Right lobe of liver (tissue), 6 donors: ENCODE data around the gene REPS1. TPM values are rescaled to one million over a fixed set of nuclear protein-coding genes. Genes with fewer than 3 reads are reported as not detected.
A peak's percentile ranks its signal among the peaks of the same experiment; 100 is the strongest.

ENCODE experiments used
- ATAC-seq, 4 donors: fragments of 200-7000 bp; cut with Tn5 transposase; one replicate each; pipeline ENCODE4 v1.9.1; 2020; ENCODE audit warnings: mild to moderate bottlenecking in 4 of 4, moderate library complexity in 4 of 4
- DNase-seq, 3 donors: peaks; one replicate each; pipeline ENCODE4 v3.0.0-alpha.2; 2020
- H3K27ac ChIP-seq, 3 donors: fragments of 200-600 bp; one replicate each; pipeline ENCODE4 v1.8.0; 2022
- H3K27me3 ChIP-seq, 2 donors: fragments of 200-600 bp; one replicate each; pipeline ENCODE4 v1.8.0; 2022
- H3K36me3 ChIP-seq, 4 donors: fragments of 200-600 bp; sonication (generic) in 1 of 4; one replicate each; pipeline versions ENCODE4 v1.5.1 to v1.8.0; 2017 to 2022; ENCODE audit warnings: control low read depth in 1 of 4
- H3K4me1 ChIP-seq, 4 donors: fragments of 200-600 bp; sonication (generic) in 1 of 4; one replicate each; pipeline versions ENCODE4 v1.5.1 to v1.8.0; 2017 to 2022; ENCODE audit warnings: control low read depth in 1 of 4
- H3K4me3 ChIP-seq, 3 donors: fragments of 200-600 bp; one replicate each; pipeline ENCODE4 v1.8.0; 2022
- H3K9me3 ChIP-seq, 4 donors: fragments of 200-600 bp; sonication (generic) in 1 of 4; one replicate each; pipeline versions ENCODE4 v1.5.1 to v1.8.0; 2017 to 2022; ENCODE audit warnings: control low read depth in 1 of 4
- POLR2A ChIP-seq: fragments of 450-650 bp; IDR thresholded peaks from one replicate; pipeline ENCODE4 v1.6.1; 2017; ENCODE audit warnings: antibody characterized with exemption, mild to moderate bottlenecking
- WGBS: methylation state at CpG from one replicate; pipeline ENCODE4 v1.1.6; 2018; ENCODE audit warnings: low coverage, low lambda C conversion rate; ENCODE audit not compliant: insufficient coverage; ENCODE audit errors: missing lambda C conversion rate; 5-methylcytosine and 5-hydroxymethylcytosine counted together
- intact Hi-C, 2 donors: fragments of 100-400 bp; cut with DNase I; formaldehyde crosslinking; loops; one replicate each; pipeline versions ENCODE4 v1.11.2 to v1.14.1; 2022
- total RNA-seq, 6 experiments: library from RNA; depleted of rRNA in 2 of 6; stranded (reverse); fragments of >200 nt in 2 of 6; fragmentation: NEBNext Ultra II Directional in 3 of 6; extraction: Animal tissue kit (Norgen Biotek cat#: 25700) in 3 of 6; gene quantifications; one replicate each; pipeline versions ENCODE4 v1.1.0 to v1.2.4, GENCODE V29; 2016 to 2023
- TF ChIP-seq, protein P1 (sequence below), 4 donors: fragments of 200-600 bp in 3 of 4; fragments of 450-650 bp in 1 of 4; IDR thresholded peaks; one replicate each; pipeline versions ENCODE4 v1.5.1 to v1.8.0; 2016 to 2022; ENCODE audit warnings: antibody characterized with exemption in 4 of 4, mild to moderate bottlenecking in 2 of 4
- donor health status: DM: no; HTN: yes; CAD: no.
- donor health status: DM: no; HTN: no; CAD: no.
- donor health status: DM: no; HTN: no; CAD: no.
- donor health status: DM: no; HTN: yes; CAD: no.
- donor health status: DM: no; HTN: yes; CAD: no.

The REPS1 gene
- total RNA-seq, 6 experiments from 2014 or later: 17.0 to 68.0 (median 34.0) TPM

DNA sequence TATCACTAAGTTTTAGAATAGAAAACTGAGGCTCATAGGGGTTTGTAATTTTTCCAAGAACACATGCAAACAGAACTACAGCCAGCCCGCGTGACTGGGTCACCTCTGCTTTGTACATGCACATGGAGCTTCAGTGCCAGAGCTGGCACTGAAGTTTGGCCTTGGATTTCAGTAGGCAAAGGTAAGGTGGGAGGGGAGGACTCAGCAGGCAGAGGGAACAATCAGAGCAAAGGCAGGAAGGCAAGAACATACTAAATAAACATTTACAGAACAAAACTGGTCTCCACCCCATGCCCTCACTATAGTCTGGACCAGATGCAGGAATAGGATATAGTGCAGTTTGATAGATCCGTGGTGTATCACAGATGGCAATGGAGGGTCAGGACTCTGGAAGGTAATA, 26.9 kb upstream of the REPS1 start:
- Histone ChIP-seq H3K4me1 (peaks cover 0 to 73% (median 28%) of the 10 kb centered on the region in 4 donors), H3K9me3 (no peaks in the 10 kb centered on the region), H3K27me3 (no peaks in the 10 kb centered on the region), H3K4me3 (no peak overlapping the region), H3K27ac (peak overlapping the region in 2 of 3 donors; percentile 77 to 80), H3K36me3 (no peaks in the 10 kb centered on the region)
- TF ChIP-seq, protein P1, sequence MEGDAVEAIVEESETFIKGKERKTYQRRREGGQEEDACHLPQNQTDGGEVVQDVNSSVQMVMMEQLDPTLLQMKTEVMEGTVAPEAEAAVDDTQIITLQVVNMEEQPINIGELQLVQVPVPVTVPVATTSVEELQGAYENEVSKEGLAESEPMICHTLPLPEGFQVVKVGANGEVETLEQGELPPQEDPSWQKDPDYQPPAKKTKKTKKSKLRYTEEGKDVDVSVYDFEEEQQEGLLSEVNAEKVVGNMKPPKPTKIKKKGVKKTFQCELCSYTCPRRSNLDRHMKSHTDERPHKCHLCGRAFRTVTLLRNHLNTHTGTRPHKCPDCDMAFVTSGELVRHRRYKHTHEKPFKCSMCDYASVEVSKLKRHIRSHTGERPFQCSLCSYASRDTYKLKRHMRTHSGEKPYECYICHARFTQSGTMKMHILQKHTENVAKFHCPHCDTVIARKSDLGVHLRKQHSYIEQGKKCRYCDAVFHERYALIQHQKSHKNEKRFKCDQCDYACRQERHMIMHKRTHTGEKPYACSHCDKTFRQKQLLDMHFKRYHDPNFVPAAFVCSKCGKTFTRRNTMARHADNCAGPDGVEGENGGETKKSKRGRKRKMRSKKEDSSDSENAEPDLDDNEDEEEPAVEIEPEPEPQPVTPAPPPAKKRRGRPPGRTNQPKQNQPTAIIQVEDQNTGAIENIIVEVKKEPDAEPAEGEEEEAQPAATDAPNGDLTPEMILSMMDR (IDR thresholded peaks at IDR 0.05): no peak
- TF ChIP-seq POLR2A: no peak
- DNase-seq (peak; percentile 69 to 93 (median 90)), ATAC-seq (peak; percentile 68 to 87 (median 76))
- intact Hi-C loops: no loop called here
- 53% methylated on average over 3 of the region's 3 CpGs for WGBS

DNA sequence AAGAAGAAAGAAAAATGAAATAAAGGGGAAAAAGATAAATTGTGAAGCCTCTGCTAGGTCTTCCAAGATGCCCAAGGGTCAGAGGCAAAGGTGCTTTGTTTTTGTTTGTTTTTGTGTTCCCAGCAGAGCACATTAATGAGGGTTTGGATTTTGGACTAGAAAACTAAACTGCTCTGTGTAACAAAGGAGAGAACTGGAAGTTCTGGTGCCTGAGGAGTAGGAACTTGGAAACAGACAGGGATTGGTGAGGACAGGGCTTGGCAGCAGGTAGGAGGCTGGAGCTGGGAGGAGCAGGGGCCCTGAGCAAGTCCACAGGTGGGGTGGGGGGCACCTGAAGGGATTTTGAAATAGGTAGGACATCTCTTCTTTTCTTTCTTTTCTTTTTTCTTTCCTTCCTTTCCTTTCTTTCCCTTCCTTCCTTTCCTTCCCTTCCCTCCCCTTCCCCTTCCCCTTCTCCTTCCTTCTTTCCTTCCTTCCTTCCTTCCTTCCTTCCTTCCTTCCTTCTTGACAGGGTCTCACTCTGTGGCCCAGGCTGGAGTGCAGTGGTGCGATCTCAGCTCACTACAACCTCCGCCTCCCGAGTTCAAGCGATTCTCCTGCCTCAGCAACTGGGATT, 25.2 kb upstream of the REPS1 start:
- peak overlapping the region in 1 of 3 donors; percentile 35 for H3K4me3 ChIP-seq

GRCh38 chr6:139011980-139012379, 23.9 kb upstream of the REPS1 start:
- Histone ChIP-seq H3K27ac (peak overlapping the region in 2 of 3 donors; percentile 63 to 70), H3K36me3 (no peaks in the 10 kb centered on the region), H3K4me1 (peaks cover 0 to 60% (median 22%) of the 10 kb centered on the region in 4 donors), H3K4me3 (no peak overlapping the region), H3K27me3 (no peaks in the 10 kb centered on the region), H3K9me3 (no peaks in the 10 kb centered on the region)
- ATAC-seq (no peak), DNase-seq (no peak)
- WGBS: 74% methylated on average over 3 of the region's 3 CpGs
- TF ChIP-seq, protein P1 (IDR thresholded peaks at IDR 0.05): no peak
- no peak for TF ChIP-seq POLR2A
- intact Hi-C loops: no loop called here

More for the DNA sequence above, 25.2 kb upstream of the REPS1 start:
- H3K36me3 ChIP-seq: no peaks in the 10 kb centered on the region
- intact Hi-C loops: no loop called here
- H3K27me3 ChIP-seq: no peaks in the 10 kb centered on the region
- WGBS: 62% methylated on average over 4 of the region's 4 CpGs
- DNase-seq: peak in 2 of 3 donors; percentile 75 to 88
- peaks cover 0 to 71% (median 26%) of the 10 kb centered on the region in 4 donors for H3K4me1 ChIP-seq
- H3K9me3 ChIP-seq: no peaks in the 10 kb centered on the region
- ATAC-seq: peak; percentile 38 to 86 (median 74)
- peak overlapping the region in 2 of 3 donors; percentile 70 to 80 for H3K27ac ChIP-seq
- TF ChIP-seq, protein P1 (IDR thresholded peaks at IDR 0.05): no peak
- no peak for TF ChIP-seq POLR2A

DNA sequence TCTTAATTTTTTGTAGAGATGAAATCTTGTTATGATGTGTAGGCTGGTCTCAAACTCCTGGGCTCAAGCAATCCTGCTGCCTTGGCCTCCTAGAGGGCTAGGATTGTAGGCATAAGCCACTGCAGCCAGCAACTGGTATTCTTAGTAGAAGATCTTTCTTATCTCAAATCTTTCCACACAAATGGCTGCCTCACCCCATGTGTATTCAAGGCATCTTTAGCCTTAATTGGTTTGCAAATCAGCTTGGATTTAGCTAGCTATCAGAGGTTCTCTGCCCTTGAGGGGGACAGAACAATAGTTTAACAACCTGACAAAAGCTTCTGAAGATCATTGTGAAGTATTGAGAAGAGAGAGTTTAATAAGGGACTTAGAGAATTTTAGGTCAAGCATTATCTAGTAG, 22.6 kb upstream of the REPS1 start:
- no peaks in the 10 kb centered on the region for H3K9me3 ChIP-seq
- intact Hi-C loops: no loop called here
- H3K4me1 ChIP-seq: peaks cover 0 to 47% (median 15%) of the 10 kb centered on the region in 4 donors
- H3K4me3 ChIP-seq: no peak overlapping the region
- H3K36me3 ChIP-seq: no peaks in the 10 kb centered on the region
- H3K27me3 ChIP-seq: no peaks in the 10 kb centered on the region
- H3K27ac ChIP-seq: peak overlapping the region in 1 of 3 donors; percentile 20
- no peak for ATAC-seq
- no peak for DNase-seq
- no peak for TF ChIP-seq POLR2A
- TF ChIP-seq, protein P1 (IDR thresholded peaks at IDR 0.05): no peak
